IMR-90 (cell line): ENCODE data around the gene FXYD4. TPM values are rescaled to one million over a fixed set of nuclear protein-coding genes. Genes with fewer than 3 reads are reported as not detected.
A peak's percentile ranks its signal among the peaks of the same experiment; 100 is the strongest.

Experiments
- ATAC-seq: fragments of 200-7000 bp; cut with Tn5 transposase; 2 replicates; pipeline ENCODE4 v1.9.1; 2020; ENCODE audit warnings: low read depth, mild to moderate bottlenecking, moderate library complexity
- BruUV-seq: library from RNA; stranded (reverse); fragments of 400-500 nt; replicated peaks from 2 replicates; lab custom pipeline; 2021; lab: Mats Ljungman, UMichigan
- CTCF ChIA-PET: fragments of 300-600 bp; formaldehyde crosslinking; extraction: SDS; loops from one replicate; lab custom pipeline; 2021; ENCODE audit warnings: antibody characterized with exemption; lab: Yijun Ruan, JAX
- POLR2A ChIA-PET: fragments of 300-600 bp; sonication (Branson Sonifier 250); formaldehyde crosslinking; loops from one replicate; lab custom pipeline; 2022; ENCODE audit warnings: antibody characterized with exemption; ENCODE audit not compliant: unreplicated experiment; lab: Charles Lee
- DNase-seq: peaks from one replicate; pipeline ENCODE4 v3.0.0; 2013
- H2AFZ ChIP-seq: replicated peaks from 2 replicates; pipeline ENCODE3; 2013; ENCODE audit warnings: low read length, mild to moderate bottlenecking; ENCODE audit not compliant: poor library complexity
- H2AK5ac ChIP-seq: 2 replicates; pipeline ENCODE4 v1.6.1; 2013; ENCODE audit warnings: low read depth, low read length, inconsistent platforms
- H2AK9ac ChIP-seq: replicated peaks from 2 replicates; pipeline ENCODE3; 2013; ENCODE audit warnings: mild to moderate bottlenecking, low read depth, low read length, moderate library complexity; ENCODE audit not compliant: poor library complexity
- H2BK120ac ChIP-seq: 2 replicates; pipeline ENCODE4 v1.6.1; 2013; ENCODE audit warnings: low read depth, low read length, inconsistent platforms
- H2BK15ac ChIP-seq: 3 replicates; pipeline ENCODE4 v1.6.1; 2013; ENCODE audit warnings: low read depth, low read length, inconsistent platforms
- H2BK20ac ChIP-seq: 2 replicates; pipeline ENCODE4 v1.6.1; 2013; ENCODE audit warnings: low read depth, mild to moderate bottlenecking, inconsistent platforms, low read length, moderate library complexity
- H2BK5ac ChIP-seq: 2 replicates; pipeline ENCODE4 v1.6.1; 2013; ENCODE audit warnings: mild to moderate bottlenecking, low read depth, low read length, inconsistent platforms; ENCODE audit not compliant: poor library complexity, severe bottlenecking
- H3K14ac ChIP-seq: replicated peaks from 2 replicates; pipeline ENCODE4 v1.6.1; 2013; ENCODE audit warnings: low read depth, low read length, inconsistent platforms
- H3K18ac ChIP-seq: 2 replicates; pipeline ENCODE4 v1.6.1; 2013; ENCODE audit warnings: low read depth, low read length, control low read depth
- H3K23ac ChIP-seq: 2 replicates; pipeline ENCODE4 v1.6.1; 2013; ENCODE audit warnings: low read depth, low read length, inconsistent platforms
- H3K27ac ChIP-seq: 2 replicates; pipeline ENCODE4 v1.5.1; 2013; ENCODE audit warnings: mild to moderate bottlenecking, control low read depth, low read length; ENCODE audit not compliant: insufficient read depth
- H3K27me3 ChIP-seq: 2 replicates; pipeline ENCODE4 v1.6.1; 2013; ENCODE audit warnings: low read length; ENCODE audit not compliant: control insufficient read depth, insufficient read depth
- H3K36me3 ChIP-seq: 2 replicates; pipeline ENCODE4 v1.6.1; 2013; ENCODE audit warnings: low read length, mixed read lengths; ENCODE audit not compliant: control insufficient read depth, insufficient read depth
- H3K4ac ChIP-seq: 2 replicates; pipeline ENCODE4 v1.6.1; 2013; ENCODE audit warnings: low read depth, low read length, inconsistent platforms
- H3K4me1 ChIP-seq: 2 replicates; pipeline ENCODE4 v1.6.1; 2013; ENCODE audit warnings: low read length, mixed read lengths; ENCODE audit not compliant: control insufficient read depth, insufficient read depth
- H3K4me2 ChIP-seq: 2 replicates; pipeline ENCODE4 v1.6.1; 2013; ENCODE audit warnings: low read depth, mild to moderate bottlenecking, control low read depth, low read length, moderate library complexity
- H3K4me3 ChIP-seq: 2 replicates; pipeline ENCODE4 v1.5.1; 2013; ENCODE audit warnings: low read depth, mild to moderate bottlenecking, control low read depth, low read length, moderate library complexity; ENCODE audit not compliant: insufficient read depth
- H3K56ac ChIP-seq: 2 replicates; pipeline ENCODE4 v1.6.1; 2013; ENCODE audit warnings: low read length, inconsistent platforms; ENCODE audit not compliant: insufficient read depth; ENCODE audit errors: extremely low read depth
- H3K79me1 ChIP-seq, 2 experiments: 2 replicates each; pipeline ENCODE4 v1.6.1; 2013; ENCODE audit warnings: low read length in 2 of 2, inconsistent platforms in 1 of 2, low read depth in 1 of 2
- H3K9ac ChIP-seq: 2 replicates; pipeline ENCODE4 v1.6.1; 2013; ENCODE audit warnings: low read depth, low read length, control low read depth
- H3K9me1 ChIP-seq: 2 replicates; pipeline ENCODE4 v1.6.1; 2013; ENCODE audit warnings: low read length, inconsistent platforms; ENCODE audit not compliant: insufficient read depth
- H3K9me3 ChIP-seq: 2 replicates; pipeline ENCODE4 v1.6.1; 2013; ENCODE audit warnings: low read length; ENCODE audit not compliant: control insufficient read depth, insufficient read depth
- H4K20me1 ChIP-seq: 2 replicates; pipeline ENCODE4 v1.6.1; 2013; ENCODE audit warnings: low read length, inconsistent platforms; ENCODE audit not compliant: insufficient read depth
- H4K5ac ChIP-seq: 2 replicates; pipeline ENCODE4 v1.6.1; 2013; ENCODE audit warnings: mild to moderate bottlenecking, low read depth, low read length, control low read depth
- H4K8ac ChIP-seq, 2 experiments: 2 replicates each; pipeline ENCODE4 v1.6.1; 2013; ENCODE audit warnings: low read depth in 2 of 2, low read length in 2 of 2, control low read depth in 1 of 2, inconsistent platforms in 1 of 2
- H4K91ac ChIP-seq: 2 replicates; pipeline ENCODE4 v1.6.1; 2013; ENCODE audit warnings: low read depth, low read length, inconsistent platforms; ENCODE audit not compliant: insufficient read depth
- BHLHE40 ChIP-seq: fragments of 150-350 bp; IDR thresholded peaks from 2 replicates; pipeline ENCODE4 v1.6.1; 2016; ENCODE audit warnings: mild to moderate bottlenecking, low read depth, low read length
- CEBPB ChIP-seq: IDR thresholded peaks from 2 replicates; pipeline ENCODE4 v1.6.1; 2012; ENCODE audit warnings: low read depth, low read length, improper control_type of control experiment
- CHD1 ChIP-seq: IDR thresholded peaks from 2 replicates; pipeline ENCODE4 v1.6.1; 2012; ENCODE audit warnings: low read depth, low read length, improper control_type of control experiment
- MAFK ChIP-seq: IDR thresholded peaks from 2 replicates; pipeline ENCODE4 v1.6.1; 2012; ENCODE audit warnings: low read depth, low read length, improper control_type of control experiment
- MAZ ChIP-seq: IDR thresholded peaks from 2 replicates; pipeline ENCODE4 v1.6.1; 2012; ENCODE audit warnings: low read depth, mild to moderate bottlenecking, low read length, improper control_type of control experiment, moderate library complexity, borderline replicate concordance
- MXI1 ChIP-seq: IDR thresholded peaks from 2 replicates; pipeline ENCODE4 v1.6.1; 2012; ENCODE audit warnings: low read depth, mild to moderate bottlenecking, low read length, moderate library complexity, borderline replicate concordance
- NFE2L2 ChIP-seq: fragments of 150-350 bp; IDR thresholded peaks from 2 replicates; pipeline ENCODE4 v1.6.1; 2016; ENCODE audit warnings: low read depth, mild to moderate bottlenecking, low read length
- POLR2A ChIP-seq: IDR thresholded peaks from 2 replicates; pipeline ENCODE4 v1.6.1; 2012; ENCODE audit warnings: mild to moderate bottlenecking, low read depth, low read length
- RAD21 ChIP-seq: IDR thresholded peaks from 2 replicates; pipeline ENCODE4 v1.6.1; 2012; ENCODE audit warnings: low read length, improper control_type of control experiment
- RCOR1 ChIP-seq: IDR thresholded peaks from 2 replicates; pipeline ENCODE4 v1.6.1; 2012; ENCODE audit warnings: mild to moderate bottlenecking, low read length, improper control_type of control experiment; ENCODE audit not compliant: insufficient replicate concordance
- RFX5 ChIP-seq: IDR thresholded peaks from 2 replicates; pipeline ENCODE4 v1.8.0; 2012; ENCODE audit warnings: low read depth, mild to moderate bottlenecking, low read length, moderate library complexity
- SMC3 ChIP-seq: fragments of 150-350 bp; IDR thresholded peaks from 2 replicates; pipeline ENCODE4 v1.6.1; 2016; ENCODE audit warnings: low read depth, mild to moderate bottlenecking, antibody characterized with exemption, low read length, moderate library complexity
- USF2 ChIP-seq: fragments of 150-350 bp; IDR thresholded peaks from 2 replicates; pipeline ENCODE4 v1.6.1; 2017; ENCODE audit warnings: mild to moderate bottlenecking, antibody characterized with exemption, low read length, low read depth
- WGBS, 2 experiments: methylation state at CpG; one replicate each; pipeline versions ENCODE4 v1.1.5 to v1.1.7; 2013; ENCODE audit warnings: missing lambda C conversion rate in 2 of 2; ENCODE audit not compliant: insufficient read length in 1 of 2; ENCODE audit errors: extremely low coverage in 2 of 2; 5-methylcytosine and 5-hydroxymethylcytosine counted together
- dilution Hi-C: fragments of 300-500 bp; cut with HindIII; formaldehyde crosslinking; loops from one replicate; pipeline ENCODE4 v1.14.3; 2018; ENCODE audit warnings: low sequenced_read_pairs; ENCODE audit not compliant: unreplicated experiment
- in situ Hi-C: fragments of 300-500 bp; cut with MboI; formaldehyde crosslinking; loops from 3 replicates; pipeline ENCODE4 v1.14.3; 2019; ENCODE audit warnings: low sequenced_read_pairs, inconsistent platforms, mixed read lengths
- intact Hi-C: fragments of 100-400 bp; cut with micrococcal nuclease; formaldehyde crosslinking; loops from 2 replicates; pipeline ENCODE4 v1.10.0; 2022
- polyA plus RNA-seq, 3 experiments: library from polyadenylated mRNA; depleted of rRNA; stranded (reverse); fragments of >200 nt; gene quantifications; 2 replicates each; pipeline ENCODE4 v1.2.3, GENCODE V29; 2012; ENCODE audit warnings: low replicate concordance in 1 of 3
- total RNA-seq: library from RNA; depleted of rRNA; stranded (reverse); fragments of >200 nt; gene quantifications from 2 replicates; pipeline ENCODE4 v1.2.3, GENCODE V29; 2012
- TF ChIP-seq, protein P1 (sequence below): conservative IDR thresholded peaks from 2 replicates; pipeline ENCODE4 v1.5.1; 2012; ENCODE audit warnings: mild to moderate bottlenecking, low read depth, low read length, improper control_type of control experiment

Gene FXYD4
- total and polyA plus RNA-seq, 2 of the 4 experiments (the other 2 are of a cell fraction): not detected

GRCh38 chr10:43419997-43420368, 48.5 kb downstream of the FXYD4 start:
- BruUV-seq: no TSS peak
- no peak for DNase-seq
- no peaks in the 10 kb centered on the region for H3K79me1 ChIP-seq

More at GRCh38 chr10:43419997-43420368, 48.5 kb downstream of the FXYD4 start:
- Histone ChIP-seq H3K9me3 (no peaks in the 10 kb centered on the region), H3K27ac (peak overlapping the region; percentile 97), H4K20me1 (no peaks in the 10 kb centered on the region), H3K9me1 (no peaks in the 10 kb centered on the region), H3K4me2 (peak overlapping the region; percentile 74), H3K4ac (peak overlapping the region; percentile 98), H3K56ac (peak overlapping the region; percentile 84), H4K8ac (peak overlapping the region; percentile 98 to 100), H2BK120ac (peak overlapping the region; percentile 95), H3K23ac (peak overlapping the region; percentile 96), H2BK15ac (peak overlapping the region; percentile 87; the same call in 1 of the 3 replicates), H3K4me3 (peak overlapping the region; percentile 46), H2AFZ (peak overlapping the region; percentile 89), H4K5ac (peak overlapping the region; percentile 97), H3K36me3 (no peaks in the 10 kb centered on the region), H3K14ac (peak overlapping the region; percentile 100), H2AK9ac (peak overlapping the region; percentile 96), H3K4me1 (0 out of 2 replicates have a peak, but pooled peaks cover 2% of the 10 kb centered on the region), H3K27me3 (no peaks in the 10 kb centered on the region), H3K18ac (peak overlapping the region; percentile 89), H2AK5ac (peak overlapping the region; percentile 94), H3K9ac (peak overlapping the region; percentile 85), H2BK20ac (peak overlapping the region; percentile 64; the same call in 1 of the 2 replicates), H4K91ac (peak overlapping the region; percentile 94), H2BK5ac (peak overlapping the region; percentile 83)
- CTCF ChIA-PET: no interaction called here
- TF ChIP-seq CHD1: no peak
- TF ChIP-seq NFE2L2: no peak
- no peak for TF ChIP-seq MXI1
- no peak for TF ChIP-seq SMC3
- TF ChIP-seq RCOR1: no peak
- TF ChIP-seq, protein P1, sequence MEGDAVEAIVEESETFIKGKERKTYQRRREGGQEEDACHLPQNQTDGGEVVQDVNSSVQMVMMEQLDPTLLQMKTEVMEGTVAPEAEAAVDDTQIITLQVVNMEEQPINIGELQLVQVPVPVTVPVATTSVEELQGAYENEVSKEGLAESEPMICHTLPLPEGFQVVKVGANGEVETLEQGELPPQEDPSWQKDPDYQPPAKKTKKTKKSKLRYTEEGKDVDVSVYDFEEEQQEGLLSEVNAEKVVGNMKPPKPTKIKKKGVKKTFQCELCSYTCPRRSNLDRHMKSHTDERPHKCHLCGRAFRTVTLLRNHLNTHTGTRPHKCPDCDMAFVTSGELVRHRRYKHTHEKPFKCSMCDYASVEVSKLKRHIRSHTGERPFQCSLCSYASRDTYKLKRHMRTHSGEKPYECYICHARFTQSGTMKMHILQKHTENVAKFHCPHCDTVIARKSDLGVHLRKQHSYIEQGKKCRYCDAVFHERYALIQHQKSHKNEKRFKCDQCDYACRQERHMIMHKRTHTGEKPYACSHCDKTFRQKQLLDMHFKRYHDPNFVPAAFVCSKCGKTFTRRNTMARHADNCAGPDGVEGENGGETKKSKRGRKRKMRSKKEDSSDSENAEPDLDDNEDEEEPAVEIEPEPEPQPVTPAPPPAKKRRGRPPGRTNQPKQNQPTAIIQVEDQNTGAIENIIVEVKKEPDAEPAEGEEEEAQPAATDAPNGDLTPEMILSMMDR: no peak
- TF ChIP-seq RFX5: no peak
- TF ChIP-seq BHLHE40: no peak
- TF ChIP-seq POLR2A: no peak
- no peak for TF ChIP-seq MAZ
- TF ChIP-seq MAFK: no peak
- TF ChIP-seq CEBPB: no peak
- TF ChIP-seq RAD21: no peak
- TF ChIP-seq USF2: no peak
- in situ Hi-C loops (loop anchor here (25.0 kb wide), 1 partner anchor 1567 kb away; the partner anchor contains the start of gene DEPP1), intact Hi-C loops (no loop called here), dilution Hi-C loops (no loop called here)
- POLR2A ChIA-PET: no interaction called here
- WGBS, 2 experiments: 75% methylated on average over 11 of the region's 18 CpGs; no CpG with 5 or more reads in 1 of the 2 experiments
- peak; percentile 1; the same call in 1 of the 2 replicates for ATAC-seq
